Loucy (cell line): ENCODE measurements around the gene FMO4.

ENCODE experiments used
- H2AFZ ChIP-seq: fragments of 200-600 bp; sonication (generic); 2 replicates; pipeline ENCODE4 v1.6.0; 2016; ENCODE audit warnings: antibody characterized with exemption, mild to moderate bottlenecking, low read length, moderate library complexity
- H3F3A ChIP-seq: fragments of 200-600 bp; 2 replicates; pipeline ENCODE4 v1.6.0; 2016; ENCODE audit warnings: antibody characterized with exemption, low read depth, mild to moderate bottlenecking
- H3K27me3 ChIP-seq: fragments of 200-600 bp; sonication (generic); 2 replicates; pipeline ENCODE4 v1.6.1; 2014; ENCODE audit warnings: low read length, mild to moderate bottlenecking; ENCODE audit not compliant: insufficient read depth, poor library complexity, severe bottlenecking
- H3K36me3 ChIP-seq: fragments of 200-600 bp; sonication (generic); 2 replicates; pipeline ENCODE4 v1.6.1; 2016; ENCODE audit warnings: low read length; ENCODE audit not compliant: insufficient read depth
- H3K4me1 ChIP-seq: fragments of 200-600 bp; sonication (generic); 2 replicates; pipeline ENCODE4 v1.5.1; 2014; ENCODE audit warnings: low read length, mild to moderate bottlenecking; ENCODE audit not compliant: insufficient read depth, poor library complexity, severe bottlenecking
- H3K4me2 ChIP-seq: fragments of 200-600 bp; sonication (generic); 2 replicates; pipeline ENCODE4 v1.6.0; 2014; ENCODE audit warnings: antibody characterized with exemption, low read length, low read depth, mild to moderate bottlenecking; ENCODE audit not compliant: poor library complexity, severe bottlenecking
- H3K4me3 ChIP-seq: fragments of 200-600 bp; sonication (generic); 2 replicates; pipeline ENCODE4 v1.5.1; 2014; ENCODE audit warnings: low read length, mild to moderate bottlenecking, mixed read lengths; ENCODE audit not compliant: poor library complexity, severe bottlenecking
- H3K79me2 ChIP-seq: fragments of 200-600 bp; sonication (generic); 2 replicates; pipeline ENCODE4 v1.6.1; 2014; ENCODE audit warnings: low read length; ENCODE audit not compliant: insufficient read depth
- H3K9ac ChIP-seq: fragments of 200-600 bp; sonication (generic); 2 replicates; pipeline ENCODE4 v1.6.0; 2014; ENCODE audit warnings: mild to moderate bottlenecking, low read depth, low read length, moderate library complexity; ENCODE audit not compliant: poor library complexity, severe bottlenecking
- H3K9me2 ChIP-seq: fragments of 200-600 bp; sonication (generic); replicated peaks from 2 replicates; pipeline ENCODE4 v1.6.1; 2016; ENCODE audit warnings: low read depth, low read length, mixed read lengths
- H3K9me3 ChIP-seq: fragments of 200-600 bp; sonication (generic); 2 replicates; pipeline ENCODE4 v1.6.1; 2014; ENCODE audit warnings: mild to moderate bottlenecking, antibody characterized with exemption, low read length, low read depth; ENCODE audit not compliant: insufficient read depth
- H4K20me1 ChIP-seq: fragments of 200-600 bp; sonication (generic); 2 replicates; pipeline ENCODE4 v1.6.0; 2014; ENCODE audit warnings: antibody characterized with exemption, low read length, mild to moderate bottlenecking; ENCODE audit not compliant: insufficient read depth, poor library complexity, severe bottlenecking
- EZH2phosphoT487 ChIP-seq: fragments of 200-600 bp; IDR thresholded peaks from 2 replicates; pipeline ENCODE4 v1.6.1; 2018; ENCODE audit warnings: antibody characterized with exemption, mild to moderate bottlenecking, moderate library complexity, borderline replicate concordance
- TF ChIP-seq, protein P1 (sequence below): fragments of 200-600 bp; sonication (generic); conservative IDR thresholded peaks from 2 replicates; pipeline ENCODE4 v1.5.1; 2014; ENCODE audit warnings: mild to moderate bottlenecking, antibody characterized with exemption, low read length

FMO4 gene

DNA sequence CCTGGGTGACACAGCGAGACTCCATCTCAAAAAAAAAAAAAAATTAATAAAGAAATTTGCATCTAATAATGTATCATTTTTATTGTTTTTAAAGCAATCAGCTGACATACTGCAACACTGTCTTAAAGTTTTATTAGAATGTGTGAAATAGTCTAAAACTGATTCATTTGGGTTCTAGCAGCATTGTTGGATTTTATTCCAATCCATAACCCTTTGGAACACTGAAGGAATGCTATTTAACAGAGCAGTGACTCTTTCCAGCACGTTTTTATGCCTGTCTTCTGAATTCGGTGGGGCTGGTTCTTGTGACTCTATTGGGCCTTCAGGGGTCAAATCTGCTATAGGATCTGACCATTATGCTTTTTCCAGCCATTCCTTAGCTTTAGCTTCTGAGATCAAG lies 18.2 kb upstream of the FMO4 start:
- Histone ChIP-seq H3K9ac (no peak overlapping the region), H4K20me1 (no peaks in the 10 kb centered on the region), H3K27me3 (no peaks in the 10 kb centered on the region), H3K36me3 (no peaks in the 10 kb centered on the region), H3F3A (no peaks in the 10 kb centered on the region), H3K4me1 (no peaks in the 10 kb centered on the region), H3K79me2 (no peaks in the 10 kb centered on the region), H3K9me3 (peaks cover 10% of the 10 kb centered on the region; the same call in 1 of the 2 replicates), H3K4me2 (no peak overlapping the region), H2AFZ (no peak overlapping the region), H3K4me3 (no peak overlapping the region), H3K9me2 (no peaks in the 10 kb centered on the region)
- no peak for TF ChIP-seq EZH2phosphoT487
- TF ChIP-seq, protein P1, sequence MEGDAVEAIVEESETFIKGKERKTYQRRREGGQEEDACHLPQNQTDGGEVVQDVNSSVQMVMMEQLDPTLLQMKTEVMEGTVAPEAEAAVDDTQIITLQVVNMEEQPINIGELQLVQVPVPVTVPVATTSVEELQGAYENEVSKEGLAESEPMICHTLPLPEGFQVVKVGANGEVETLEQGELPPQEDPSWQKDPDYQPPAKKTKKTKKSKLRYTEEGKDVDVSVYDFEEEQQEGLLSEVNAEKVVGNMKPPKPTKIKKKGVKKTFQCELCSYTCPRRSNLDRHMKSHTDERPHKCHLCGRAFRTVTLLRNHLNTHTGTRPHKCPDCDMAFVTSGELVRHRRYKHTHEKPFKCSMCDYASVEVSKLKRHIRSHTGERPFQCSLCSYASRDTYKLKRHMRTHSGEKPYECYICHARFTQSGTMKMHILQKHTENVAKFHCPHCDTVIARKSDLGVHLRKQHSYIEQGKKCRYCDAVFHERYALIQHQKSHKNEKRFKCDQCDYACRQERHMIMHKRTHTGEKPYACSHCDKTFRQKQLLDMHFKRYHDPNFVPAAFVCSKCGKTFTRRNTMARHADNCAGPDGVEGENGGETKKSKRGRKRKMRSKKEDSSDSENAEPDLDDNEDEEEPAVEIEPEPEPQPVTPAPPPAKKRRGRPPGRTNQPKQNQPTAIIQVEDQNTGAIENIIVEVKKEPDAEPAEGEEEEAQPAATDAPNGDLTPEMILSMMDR, result no peak

DNA sequence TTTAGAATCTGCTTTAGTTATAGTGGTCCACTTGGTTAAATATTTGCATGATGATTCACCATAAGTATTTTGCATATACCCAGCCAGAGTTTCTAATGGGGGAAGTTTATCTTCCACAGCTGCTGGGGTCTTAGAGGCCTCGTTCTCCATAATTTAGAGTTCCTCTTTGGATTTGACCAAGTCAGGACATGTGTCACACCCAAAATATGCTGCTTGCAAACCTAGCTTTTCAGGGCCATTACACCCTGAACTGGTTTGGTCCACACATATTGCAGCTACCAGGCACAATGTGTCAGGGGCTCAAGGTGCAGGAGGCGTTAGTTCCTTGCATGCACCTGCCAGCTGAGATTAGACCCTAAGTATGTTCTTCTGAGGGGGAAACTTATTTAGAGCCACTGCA lies 17.1 kb upstream of the FMO4 start:
- no peak overlapping the region for H3K4me2 ChIP-seq

DNA sequence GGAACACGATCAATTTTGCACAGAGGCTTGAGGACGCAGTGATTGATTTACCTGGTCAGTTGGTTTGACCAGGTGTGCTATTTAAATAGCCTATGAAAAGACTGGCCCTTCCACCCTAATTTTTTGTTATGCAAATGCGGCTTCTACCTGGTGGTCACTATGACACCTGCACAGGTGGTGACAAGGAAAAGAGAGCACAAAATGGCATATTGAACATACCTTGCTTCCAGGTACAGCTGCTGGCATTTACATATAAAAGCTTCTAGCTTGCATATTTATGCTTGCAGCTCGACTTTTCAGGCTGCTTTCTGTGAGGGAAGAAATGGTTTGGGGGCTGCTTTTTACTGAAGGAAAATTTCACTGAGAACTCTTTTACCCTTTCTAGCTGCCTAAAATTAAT lies 15.3 kb upstream of the FMO4 start:
- Histone ChIP-seq H3K36me3 (no peaks in the 10 kb centered on the region), H3K4me2 (no peak overlapping the region), H3K9me3 (peaks cover 17% of the 10 kb centered on the region), H4K20me1 (no peaks in the 10 kb centered on the region), H3K4me1 (no peaks in the 10 kb centered on the region), H2AFZ (no peak overlapping the region), H3K79me2 (no peaks in the 10 kb centered on the region), H3K9ac (no peak overlapping the region), H3K9me2 (no peaks in the 10 kb centered on the region), H3F3A (no peaks in the 10 kb centered on the region), H3K4me3 (no peak overlapping the region), H3K27me3 (no peaks in the 10 kb centered on the region)
- TF ChIP-seq, protein P1, result no peak
- TF ChIP-seq EZH2phosphoT487, result no peak

More for the DNA sequence above, 17.1 kb upstream of the FMO4 start:
- no peaks in the 10 kb centered on the region for H3K79me2 ChIP-seq
- no peak overlapping the region for H3K9ac ChIP-seq
- no peaks in the 10 kb centered on the region for H3K4me1 ChIP-seq
- H3F3A ChIP-seq, result no peaks in the 10 kb centered on the region
- H3K4me3 ChIP-seq, result no peak overlapping the region
- no peak for TF ChIP-seq EZH2phosphoT487
- TF ChIP-seq, protein P1, result no peak
- no peak overlapping the region for H2AFZ ChIP-seq
- H3K9me3 ChIP-seq, result peaks cover 17% of the 10 kb centered on the region
- H4K20me1 ChIP-seq, result no peaks in the 10 kb centered on the region
- no peaks in the 10 kb centered on the region for H3K27me3 ChIP-seq
- H3K9me2 ChIP-seq, result no peaks in the 10 kb centered on the region
- H3K36me3 ChIP-seq, result no peaks in the 10 kb centered on the region
